ENCODE measurements around the gene PSORS1C2.

PSORS1C2 gene

GRCh38 chr6:31114970-31115849 is 23.7 kb downstream of the PSORS1C2 start:
- Mint-ChIP-seq H3K27me3 (peaks cover 8% of the 10 kb centered on the region), H3K4me3 (no peak overlapping the region), H3K4me1 (no peaks in the 10 kb centered on the region), H3K27ac (peak overlapping the region in 1 of 2 donors; percentile 59), H3K9me3 (no peaks in the 10 kb centered on the region)
- ATAC-seq (no peak), DNase-seq (no peak)

- Mint-ChIP-seq H3K4me1 (no peaks in the 10 kb centered on the region), H3K27me3 (peaks cover 15% of the 10 kb centered on the region), H3K27ac (peak within 1 kb of the TSS in 1 of 2 donors; percentile 59), H3K4me3 (no peak within 1 kb of the TSS), H3K9me3 (no peaks in the 10 kb centered on the region)
- DNase-seq (no peak), ATAC-seq (no peak)
These were observed 24.4 kb downstream of the PSORS1C2 start, which contains the start of gene PSORS1C1 for GRCh38 chr6:31114541-31114878. Gene PSORS1C1 (plus strand): TSS chr6:31114800. CDS start chr6:31129633, 14,833 bp downstream.

- Mint-ChIP-seq H3K4me1 (no peaks in the 10 kb centered on the region), H3K27ac (no peak overlapping the region), H3K27me3 (peaks cover 19% of the 10 kb centered on the region), H3K9me3 (no peaks in the 10 kb centered on the region), H3K4me3 (no peak overlapping the region)
- no peak for ATAC-seq
- no peak for DNase-seq
These were observed 24.9 kb downstream of the PSORS1C2 start for GRCh38 chr6:31113861-31114540.

GRCh38 chr6:31112478-31112877 is 26.4 kb downstream of the PSORS1C2 start, which contains the start of gene C6orf15:
Gene C6orf15 (minus strand): TSS chr6:31112575. CDS start chr6:31112555, 20 bp downstream.
- Mint-ChIP-seq H3K27me3 (peaks cover 19% of the 10 kb centered on the region), H3K27ac (no peak within 1 kb of the TSS), H3K4me1 (no peaks in the 10 kb centered on the region), H3K9me3 (no peaks in the 10 kb centered on the region), H3K4me3 (no peak within 1 kb of the TSS)
- DNase-seq (no peak), ATAC-seq (no peak)

- no peak overlapping the region for H3K4me3 Mint-ChIP-seq
- H3K27ac Mint-ChIP-seq = no peak overlapping the region
- no peaks in the 10 kb centered on the region for H3K4me1 Mint-ChIP-seq
- no peak for ATAC-seq
- no peaks in the 10 kb centered on the region for H3K9me3 Mint-ChIP-seq
- DNase-seq = no peak
- H3K27me3 Mint-ChIP-seq = peaks cover 19% of the 10 kb centered on the region
These were observed 27.2 kb downstream of the PSORS1C2 start for GRCh38 chr6:31111712-31112111.

- Mint-ChIP-seq H3K4me1 (no peaks in the 10 kb centered on the region), H3K4me3 (no peak overlapping the region), H3K27me3 (peaks cover 17% of the 10 kb centered on the region), H3K27ac (no peak overlapping the region), H3K9me3 (no peaks in the 10 kb centered on the region)
- ATAC-seq (no peak), DNase-seq (no peak)
These were observed 27.9 kb downstream of the PSORS1C2 start for GRCh38 chr6:31110825-31111582.

GRCh38 chr6:31107052-31107451 is 31.8 kb downstream of the PSORS1C2 start:
- Mint-ChIP-seq H3K4me1 (no peaks in the 10 kb centered on the region), H3K9me3 (no peaks in the 10 kb centered on the region), H3K27ac (no peak overlapping the region), H3K27me3 (peaks cover 13% of the 10 kb centered on the region), H3K4me3 (no peak overlapping the region)
- no peak for DNase-seq
- ATAC-seq = no peak

- no peaks in the 10 kb centered on the region for H3K9me3 Mint-ChIP-seq
- H3K4me1 Mint-ChIP-seq = no peaks in the 10 kb centered on the region
- H3K27ac Mint-ChIP-seq = no peak overlapping the region
- no peaks in the 10 kb centered on the region for H3K27me3 Mint-ChIP-seq
- no peak for ATAC-seq
- DNase-seq = no peak
- H3K4me3 Mint-ChIP-seq = no peak overlapping the region
These were observed 35.7 kb downstream of the PSORS1C2 start for GRCh38 chr6:31103136-31103535.

- Mint-ChIP-seq H3K27me3 (no peaks in the 10 kb centered on the region), H3K4me1 (peaks cover 29% of the 10 kb centered on the region), H3K4me3 (no peak overlapping the region), H3K9me3 (no peaks in the 10 kb centered on the region), H3K27ac (no peak overlapping the region)
- DNase-seq (no peak), ATAC-seq (no peak)
These were observed 40.4 kb downstream of the PSORS1C2 start for GRCh38 chr6:31098449-31098938.

- H3K27me3 Mint-ChIP-seq = no peaks in the 10 kb centered on the region
- H3K4me3 Mint-ChIP-seq = no peak overlapping the region
- H3K4me1 Mint-ChIP-seq = peaks cover 29% of the 10 kb centered on the region
- DNase-seq (no peak), ATAC-seq (no peak)
- H3K9me3 Mint-ChIP-seq = no peaks in the 10 kb centered on the region
- no peak overlapping the region for H3K27ac Mint-ChIP-seq
These were observed 42.2 kb downstream of the PSORS1C2 start for GRCh38 chr6:31096656-31097055.

GRCh38 chr6:31096215-31096614 is 42.7 kb downstream of the PSORS1C2 start:
- H3K27ac Mint-ChIP-seq = no peak overlapping the region
- H3K9me3 Mint-ChIP-seq = no peaks in the 10 kb centered on the region
- no peak overlapping the region for H3K4me3 Mint-ChIP-seq
- no peak for ATAC-seq
- peaks cover 29% of the 10 kb centered on the region for H3K4me1 Mint-ChIP-seq
- H3K27me3 Mint-ChIP-seq = no peaks in the 10 kb centered on the region
- no peak for DNase-seq

- Mint-ChIP-seq H3K4me3 (peak overlapping the region; percentile 30 to 37), H3K9me3 (no peaks in the 10 kb centered on the region), H3K27me3 (no peaks in the 10 kb centered on the region), H3K27ac (peak overlapping the region; percentile 67 to 90), H3K4me1 (peaks cover 29% of the 10 kb centered on the region)
- ATAC-seq (peak; percentile 80), DNase-seq (no peak)
These were observed 44.4 kb downstream of the PSORS1C2 start for GRCh38 chr6:31094389-31094881.

GRCh38 chr6:31092769-31093505 is 45.9 kb downstream of the PSORS1C2 start:
- DNase-seq (no peak), ATAC-seq (no peak)
- no peak overlapping the region for H3K27ac Mint-ChIP-seq
- peaks cover 29% of the 10 kb centered on the region for H3K4me1 Mint-ChIP-seq
- H3K9me3 Mint-ChIP-seq = no peaks in the 10 kb centered on the region
- H3K4me3 Mint-ChIP-seq = no peak overlapping the region
- no peaks in the 10 kb centered on the region for H3K27me3 Mint-ChIP-seq

GRCh38 chr6:31092238-31092637 is 46.6 kb downstream of the PSORS1C2 start:
- no peaks in the 10 kb centered on the region for H3K27me3 Mint-ChIP-seq
- H3K4me1 Mint-ChIP-seq = peaks cover 29% of the 10 kb centered on the region
- ATAC-seq (no peak), DNase-seq (no peak)
- no peak overlapping the region for H3K4me3 Mint-ChIP-seq
- no peak overlapping the region for H3K27ac Mint-ChIP-seq
- no peaks in the 10 kb centered on the region for H3K9me3 Mint-ChIP-seq

- Mint-ChIP-seq H3K27ac (no peak overlapping the region), H3K4me1 (peaks cover 29% of the 10 kb centered on the region), H3K27me3 (no peaks in the 10 kb centered on the region), H3K4me3 (no peak overlapping the region), H3K9me3 (no peaks in the 10 kb centered on the region)
- ATAC-seq = no peak
- no peak for DNase-seq
These were observed 47.2 kb downstream of the PSORS1C2 start for GRCh38 chr6:31091680-31092079.
